ENCODE measurements around the gene PPP6R3.
A peak's percentile ranks its signal among the peaks of the same experiment; 100 is the strongest.

Gene PPP6R3

GRCh38 chr11:68617925-68618809, 157.6 kb downstream of the PPP6R3 start:
- no peak for TF ChIP-seq CTCF (IDR thresholded peaks at IDR 0.05)

- no peak for TF ChIP-seq CTCF (IDR thresholded peaks at IDR 0.05)
Observed at GRCh38 chr11:68621826-68622225, 161.3 kb downstream of the PPP6R3 start.

- peak; percentile 66; the same call in 1 of the 2 replicates for TF ChIP-seq CTCF (IDR thresholded peaks at IDR 0.05)
Observed at GRCh38 chr11:68632802-68633201, 172.2 kb downstream of the PPP6R3 start.

- no peak for TF ChIP-seq CTCF (IDR thresholded peaks at IDR 0.05)
Observed at GRCh38 chr11:68641880-68642279, 181.3 kb downstream of the PPP6R3 start.

GRCh38 chr11:68643585-68643984, 183.0 kb downstream of the PPP6R3 start:
- no peak; the same call in 1 of the 2 replicates for TF ChIP-seq CTCF (IDR thresholded peaks at IDR 0.05)

- TF ChIP-seq CTCF (IDR thresholded peaks at IDR 0.05) = no peak
Observed at GRCh38 chr11:68646832-68647231, 186.3 kb downstream of the PPP6R3 start.

- no peak for TF ChIP-seq CTCF (IDR thresholded peaks at IDR 0.05)
Observed at GRCh38 chr11:68649851-68650555, 189.5 kb downstream of the PPP6R3 start.
